HG03064 (cell line): ENCODE measurements around the gene DNAAF2.
"Not testable (repeated sequence)": the region's sequence is repeated elsewhere in the genome, so short reads cannot be mapped to it uniquely, and the experiment has no call there.

Source experiments
- ATAC-seq: cut with Tn5 transposase; IDR thresholded peaks from one replicate; pipeline ENCODE4 v1.9.1; 2021; ENCODE audit warnings: low read depth; ENCODE audit not compliant: unreplicated experiment

The DNAAF2 gene, protein sequence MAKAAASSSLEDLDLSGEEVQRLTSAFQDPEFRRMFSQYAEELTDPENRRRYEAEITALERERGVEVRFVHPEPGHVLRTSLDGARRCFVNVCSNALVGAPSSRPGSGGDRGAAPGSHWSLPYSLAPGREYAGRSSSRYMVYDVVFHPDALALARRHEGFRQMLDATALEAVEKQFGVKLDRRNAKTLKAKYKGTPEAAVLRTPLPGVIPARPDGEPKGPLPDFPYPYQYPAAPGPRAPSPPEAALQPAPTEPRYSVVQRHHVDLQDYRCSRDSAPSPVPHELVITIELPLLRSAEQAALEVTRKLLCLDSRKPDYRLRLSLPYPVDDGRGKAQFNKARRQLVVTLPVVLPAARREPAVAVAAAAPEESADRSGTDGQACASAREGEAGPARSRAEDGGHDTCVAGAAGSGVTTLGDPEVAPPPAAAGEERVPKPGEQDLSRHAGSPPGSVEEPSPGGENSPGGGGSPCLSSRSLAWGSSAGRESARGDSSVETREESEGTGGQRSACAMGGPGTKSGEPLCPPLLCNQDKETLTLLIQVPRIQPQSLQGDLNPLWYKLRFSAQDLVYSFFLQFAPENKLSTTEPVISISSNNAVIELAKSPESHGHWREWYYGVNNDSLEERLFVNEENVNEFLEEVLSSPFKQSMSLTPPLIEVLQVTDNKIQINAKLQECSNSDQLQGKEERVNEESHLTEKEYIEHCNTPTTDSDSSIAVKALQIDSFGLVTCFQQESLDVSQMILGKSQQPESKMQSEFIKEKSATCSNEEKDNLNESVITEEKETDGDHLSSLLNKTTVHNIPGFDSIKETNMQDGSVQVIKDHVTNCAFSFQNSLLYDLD

GRCh38 chr14:49634547-49635334, at the start of gene DNAAF2:
TSS of gene DNAAF2 (minus strand) at chr14:49635244. CDS start at chr14:49635149, 95 bp downstream.
- peak; percentile 39 for ATAC-seq

- no peak for ATAC-seq
Observed at GRCh38 chr14:49679271-49679670, 44.2 kb upstream of the DNAAF2 start.

- ATAC-seq: no peak
Observed at GRCh38 chr14:49677643-49678042, 42.6 kb upstream of the DNAAF2 start.

DNA sequence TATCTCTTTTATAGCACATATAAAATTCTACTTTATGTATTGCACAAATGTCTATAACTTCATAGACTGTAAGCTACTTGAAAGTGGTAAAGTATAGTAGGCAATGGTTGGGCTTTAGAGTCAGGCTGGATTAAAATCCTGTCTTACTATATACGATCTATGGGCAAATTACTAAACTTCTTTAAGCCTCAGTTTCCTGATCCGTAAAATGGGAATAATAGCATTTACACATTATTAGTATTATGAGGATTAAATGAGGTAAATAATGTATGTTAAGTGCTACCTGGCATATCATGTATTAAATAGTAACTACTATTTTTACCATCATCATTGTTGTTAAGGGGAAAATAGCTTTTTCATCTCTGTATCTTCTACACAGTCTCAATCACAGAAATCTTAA, 38.5 kb upstream of the DNAAF2 start:
- ATAC-seq: no peak

DNA sequence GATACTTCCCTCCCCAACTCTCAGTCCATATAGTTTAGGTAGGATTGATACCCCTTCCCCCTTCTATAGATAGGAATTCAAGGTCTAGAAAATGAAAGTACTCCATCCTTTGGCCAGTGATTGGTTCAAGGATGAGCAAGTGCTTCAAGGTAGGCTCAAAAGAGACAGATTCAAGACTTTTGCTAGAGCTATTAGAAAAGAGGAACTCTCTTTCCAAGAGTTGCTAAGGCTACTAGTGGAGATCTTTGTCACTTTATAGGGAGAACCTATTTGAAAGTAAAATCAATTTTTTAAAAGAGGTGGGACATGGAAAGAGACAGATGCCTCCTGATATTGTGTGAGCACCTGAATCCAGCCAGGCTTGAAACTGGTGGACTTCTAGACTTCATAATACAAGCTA, 35.4 kb upstream of the DNAAF2 start:
- ATAC-seq: no peak

- ATAC-seq: no peak
Observed at GRCh38 chr14:49659526-49660455, 24.7 kb upstream of the DNAAF2 start.

GRCh38 chr14:49657500-49657899, 22.5 kb upstream of the DNAAF2 start:
- ATAC-seq: not testable (repeated sequence)

DNA sequence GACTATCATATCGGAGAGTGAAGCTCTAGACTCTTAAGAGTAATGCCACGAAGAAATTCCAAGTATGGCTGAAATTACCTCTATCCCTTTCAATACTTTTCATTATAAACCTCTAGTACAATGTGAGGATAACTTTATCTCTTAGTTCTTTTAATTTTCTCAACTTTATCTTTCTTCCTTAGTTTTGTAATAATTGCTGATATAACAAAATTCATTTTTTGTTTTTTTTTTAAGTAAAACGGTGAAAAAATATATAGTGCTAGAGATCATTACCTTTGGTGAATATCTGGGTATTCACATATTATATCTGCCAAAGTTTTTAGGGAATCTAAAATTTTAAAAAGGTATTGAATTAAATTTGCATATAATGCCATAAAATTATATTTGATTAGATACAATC, 19.5 kb upstream of the DNAAF2 start:
- no peak for ATAC-seq

- ATAC-seq: no peak
Observed at GRCh38 chr14:49653508-49653907, 18.5 kb upstream of the DNAAF2 start.

DNA sequence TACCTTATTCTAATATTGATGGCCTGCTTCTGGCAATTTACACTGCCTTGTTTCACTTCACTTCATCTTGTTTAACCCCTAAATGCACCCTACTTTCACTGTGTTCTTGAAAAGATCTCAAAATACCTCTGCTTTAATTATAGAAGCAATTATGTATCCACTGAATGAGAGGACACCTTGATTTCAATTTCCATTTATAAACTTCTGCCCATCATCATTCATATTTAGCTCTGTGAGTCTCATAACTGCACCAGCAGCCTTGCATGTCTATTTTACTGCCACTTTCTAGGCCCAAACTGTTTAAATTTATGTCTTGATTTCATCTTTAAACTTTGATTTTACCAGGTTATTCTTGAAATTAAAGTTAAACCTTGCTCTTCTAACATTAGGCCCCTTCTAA, 7.1 kb upstream of the DNAAF2 start:
- no peak for ATAC-seq

GRCh38 chr14:49641697-49642129, 6.7 kb upstream of the DNAAF2 start:
- no peak for ATAC-seq

DNA sequence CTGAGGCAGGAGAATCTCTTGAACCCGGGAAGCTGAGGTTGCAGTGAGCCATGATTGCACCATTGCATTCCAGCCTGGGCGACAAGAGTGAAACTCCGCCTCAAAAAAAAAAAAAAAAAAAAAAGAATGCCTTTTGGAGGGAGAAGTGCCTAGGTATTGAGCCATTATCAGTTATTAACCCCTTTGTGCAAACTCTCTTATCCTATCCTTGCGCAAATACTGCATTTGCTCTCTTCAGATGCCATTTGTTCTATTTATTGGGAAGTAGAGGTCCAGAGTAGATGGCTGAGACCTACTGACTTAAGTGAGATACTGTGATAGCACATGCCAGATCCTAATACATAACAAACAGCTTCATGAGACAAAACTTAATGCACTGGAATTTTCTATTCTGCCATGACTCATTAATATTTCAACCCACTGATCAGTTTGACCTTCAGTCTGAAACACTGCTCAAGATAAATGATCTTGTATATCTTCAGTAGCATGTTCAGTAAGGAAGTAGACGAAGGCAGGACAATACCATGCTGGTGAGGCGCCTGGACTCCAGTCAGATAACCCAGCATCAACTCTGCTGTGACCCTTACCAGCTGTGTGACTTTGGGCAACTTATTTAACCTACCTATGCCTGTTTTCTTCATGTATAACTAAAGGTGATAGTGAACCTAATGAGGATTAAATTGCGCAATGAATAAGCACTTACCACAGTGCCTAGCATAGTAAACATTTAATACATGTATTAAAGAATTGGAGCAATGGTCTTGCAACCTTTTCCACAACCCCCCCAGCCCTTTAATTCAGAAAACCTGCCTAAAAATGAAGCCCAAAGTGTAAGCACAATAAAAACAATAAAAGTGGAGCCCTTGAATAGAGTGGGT, 5.7 kb upstream of the DNAAF2 start:
- ATAC-seq: no peak

GRCh38 chr14:49637534-49638078, 2.6 kb upstream of the DNAAF2 start:
- no peak for ATAC-seq

- ATAC-seq: no peak
Observed at GRCh38 chr14:49636866-49637265, 1.8 kb upstream of the DNAAF2 start.

DNA sequence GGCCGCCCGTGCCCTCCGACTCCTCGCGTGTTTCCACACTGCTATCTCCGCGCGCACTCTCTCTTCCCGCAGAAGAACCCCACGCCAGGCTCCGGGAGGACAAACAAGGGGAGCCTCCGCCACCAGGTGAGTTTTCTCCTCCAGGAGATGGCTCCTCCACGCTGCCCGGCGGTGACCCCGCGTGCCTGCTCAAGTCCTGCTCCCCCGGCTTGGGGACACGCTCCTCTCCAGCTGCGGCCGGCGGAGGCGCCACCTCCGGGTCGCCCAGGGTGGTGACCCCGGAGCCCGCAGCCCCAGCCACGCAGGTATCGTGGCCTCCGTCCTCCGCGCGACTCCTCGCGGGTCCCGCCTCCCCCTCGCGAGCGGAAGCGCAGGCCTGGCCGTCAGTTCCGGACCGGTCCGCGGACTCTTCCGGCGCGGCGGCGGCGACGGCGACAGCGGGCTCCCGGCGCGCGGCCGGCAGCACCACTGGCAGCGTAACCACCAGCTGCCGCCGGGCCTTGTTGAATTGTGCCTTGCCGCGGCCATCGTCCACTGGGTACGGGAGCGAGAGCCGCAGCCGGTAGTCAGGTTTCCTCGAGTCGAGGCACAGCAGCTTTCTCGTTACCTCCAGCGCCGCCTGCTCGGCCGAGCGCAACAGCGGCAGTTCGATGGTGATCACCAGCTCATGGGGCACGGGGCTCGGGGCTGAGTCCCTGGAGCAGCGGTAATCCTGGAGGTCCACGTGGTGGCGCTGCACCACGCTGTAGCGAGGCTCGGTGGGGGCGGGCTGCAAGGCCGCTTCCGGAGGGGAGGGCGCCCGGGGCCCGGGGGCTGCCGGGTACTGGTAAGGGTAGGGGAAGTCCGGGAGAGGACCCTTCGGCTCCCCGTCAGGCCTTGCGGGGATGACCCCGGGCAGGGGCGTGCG, 1.2 kb downstream of the DNAAF2 start:
- ATAC-seq: peak; percentile 73

DNA sequence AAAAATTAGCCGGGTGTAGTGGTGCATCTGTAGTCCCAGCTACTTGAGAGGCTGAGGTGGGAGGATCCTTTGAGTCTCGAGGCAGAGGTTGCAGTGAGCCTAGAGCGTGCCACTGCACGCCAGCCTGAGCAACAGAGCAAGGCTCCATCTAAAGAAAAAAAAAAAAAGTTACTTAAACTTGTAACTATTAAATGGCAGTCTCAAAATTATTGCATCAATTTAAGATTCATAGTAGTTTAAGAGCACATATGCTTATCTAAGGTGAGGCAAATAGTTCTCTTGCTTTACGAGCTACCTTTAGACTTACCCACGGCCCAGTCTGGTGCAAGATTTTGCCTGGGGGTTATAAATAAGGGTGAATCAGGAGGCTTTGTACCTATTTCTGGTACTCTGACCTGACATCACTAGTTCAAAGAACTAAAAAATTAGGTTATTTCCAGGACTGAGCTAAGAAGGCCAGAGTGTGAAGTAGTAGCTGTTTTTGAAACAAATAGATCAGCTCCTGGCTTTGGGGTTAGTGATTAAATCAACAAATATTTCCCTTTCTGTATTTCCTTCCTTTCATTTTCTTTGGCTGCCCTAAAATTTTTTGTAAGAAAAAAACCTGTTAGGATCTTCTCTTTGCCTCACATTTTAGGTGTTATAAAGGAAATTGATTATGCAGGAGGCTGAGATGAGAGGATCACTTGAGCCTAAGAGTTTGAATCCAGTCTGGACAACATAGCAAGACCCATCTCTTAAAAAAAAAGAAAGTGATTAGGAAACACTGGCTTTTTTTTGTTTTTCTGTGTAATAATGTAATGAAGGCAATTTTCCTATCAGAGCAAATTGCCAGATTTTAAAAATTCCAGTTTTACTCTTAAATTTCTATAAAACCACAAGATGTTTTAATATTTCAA, 10.9 kb downstream of the DNAAF2 start:
- no peak for ATAC-seq

DNA sequence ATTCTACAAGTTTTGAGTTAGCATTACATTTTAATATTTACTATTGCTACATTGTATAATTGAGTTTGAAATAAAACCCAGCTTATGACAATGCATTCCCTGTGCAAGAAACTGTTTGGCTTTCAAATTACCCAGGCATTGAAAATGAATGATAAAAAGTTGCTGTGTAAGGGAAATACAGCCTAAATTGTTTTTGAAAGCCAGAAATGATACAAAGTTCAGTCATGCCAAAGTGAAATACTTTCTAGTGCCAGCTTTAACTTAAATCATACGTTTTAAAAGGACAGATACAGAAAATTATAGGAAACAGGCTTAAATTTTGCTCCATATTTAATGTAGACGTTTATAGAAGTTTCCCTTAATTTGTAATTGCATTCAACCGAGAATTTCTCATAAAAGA, 11.7 kb downstream of the DNAAF2 start:
- no peak for ATAC-seq
